Adrenal gland (tissue), 12 donors: Measurements from ENCODE around the gene SLC5A4. TPM values are rescaled to one million over a fixed set of nuclear protein-coding genes. Genes with fewer than 3 reads are reported as not detected.

ENCODE experiments used
- DNase-seq, 7 donors: peaks; one replicate each; pipeline ENCODE4 v3.0.0-alpha.2; 2019 to 2020
- H3K27ac ChIP-seq, 5 donors: fragments of 200-600 bp; sonication (generic) in 4 of 5; 1 replicate in 3 of 5; 2 replicates in 2 of 5; pipeline versions ENCODE4 v1.5.1 to v1.8.0; 2016 to 2020; ENCODE audit warnings: mild to moderate bottlenecking in 1 of 5
- H3K27me3 ChIP-seq: fragments of 200-600 bp; 2 replicates; pipeline ENCODE4 v1.8.0; 2021
- H3K36me3 ChIP-seq, 2 donors: fragments of 200-600 bp; replicated peaks in 1 of 2; 1 replicate in 1 of 2; 2 replicates in 1 of 2; pipeline versions ENCODE4 v1.5.1 to v1.8.0; 2018 to 2022
- H3K4me1 ChIP-seq, 2 donors: fragments of 200-600 bp; replicated peaks in 1 of 2; 1 replicate in 1 of 2; 2 replicates in 1 of 2; pipeline versions ENCODE4 v1.5.1 to v1.8.0; 2018 to 2021
- H3K4me3 ChIP-seq, 4 donors: fragments of 200-600 bp; sonication (generic) in 3 of 4; one replicate each; pipeline ENCODE4 v1.5.1; 2016 to 2018
- H3K9me3 ChIP-seq, 3 donors: fragments of 200-600 bp; sonication (generic) in 1 of 3; replicated peaks in 1 of 3; 1 replicate in 2 of 3; 2 replicates in 1 of 3; pipeline versions ENCODE4 v1.5.1 to v1.8.0; 2016 to 2021
- CTCF ChIP-seq, 6 experiments: fragments of 450-650 bp in 4 of 6; fragments of 200-600 bp in 2 of 6; sonication (generic) in 1 of 6; IDR thresholded peaks; 1 replicate in 5 of 6; 2 replicates in 1 of 6; pipeline versions ENCODE4 v1.5.1 to v1.8.0; 2016 to 2021; ENCODE audit warnings: antibody characterized with exemption in 6 of 6, mild to moderate bottlenecking in 2 of 6, moderate library complexity in 1 of 6
- POLR2A ChIP-seq, 2 donors: fragments of 450-650 bp; IDR thresholded peaks; one replicate each; pipeline ENCODE4 v1.6.1; 2017; ENCODE audit warnings: antibody characterized with exemption in 2 of 2, mild to moderate bottlenecking in 2 of 2, moderate library complexity in 1 of 2
- WGBS, 4 donors: extraction: QIAGEN DNeasy Blood & Tissue Kit in 2 of 4; methylation state at CpG; one replicate each; pipeline versions ENCODE4 v1.1.5 to v1.1.7; 2013 to 2017; 5-methylcytosine and 5-hydroxymethylcytosine counted together
- intact Hi-C, 2 donors: fragments of 100-400 bp; cut with DNase I; formaldehyde crosslinking; loops; one replicate each; pipeline versions ENCODE4 v1.14.1 to v1.15.0; 2022 to 2023
- polyA plus RNA-seq, 3 donors: library from polyadenylated mRNA; stranded (reverse); fragments of 200-250 nt in 2 of 3; fragments of 350-450 nt in 1 of 3; fragmentation: Illumina TruSeq in 1 of 3; extraction: RNeasy Lipid Tissue Mini Kit (QIAGEN cat#74804) in 1 of 3; gene quantifications; one replicate each; pipeline ENCODE4 v1.2.3, GENCODE V29; 2013 to 2014
- total RNA-seq, 9 donors: library from RNA; depleted of rRNA in 4 of 9; stranded (reverse); fragments of >200 nt in 4 of 9; fragments of 120-200 nt in 1 of 9; fragmentation: NEBNext Ultra II Directional in 1 of 9; extraction: Animal tissue kit (Norgen Biotek cat#: 25700) in 1 of 9; gene quantifications; one replicate each; pipeline versions ENCODE4 v1.1.0 to v1.2.4, GENCODE V29; 2013 to 2023
- donor health status: healthy with polysubstance abuse.
- donor health status: Bipolar disorder and iron deficiency.
- donor health status: DM: yes; HTN: yes; CAD: no.
- donor health status: DM: no; HTN: no; CAD: no.
- donor health status: DM: no; HTN: no; CAD: no.
- donor health status: DM: yes; HTN: yes; CAD: no.

The SLC5A4 gene
- total and polyA plus RNA-seq, 12 donors = 0.07 to 0.70 (median 0.33) TPM; not detected in 1

GRCh38 chr22:32233091-32233490 is 22.1 kb downstream of the SLC5A4 start:
- no peak for TF ChIP-seq CTCF (IDR thresholded peaks at IDR 0.05)
- TF ChIP-seq POLR2A (IDR thresholded peaks at IDR 0.05) = no peak
- WGBS, 4 donors = 69 to 81% (median 76%) methylated on average over 5 of the region's 5 CpGs
- Histone ChIP-seq H3K27me3 (no peaks in the 10 kb centered on the region), H3K27ac (no peak overlapping the region), H3K4me1 (no peaks in the 10 kb centered on the region), H3K9me3 (no peaks in the 10 kb centered on the region), H3K4me3 (no peak overlapping the region), H3K36me3 (no peaks in the 10 kb centered on the region)
- intact Hi-C loops = no loop called here
- no peak for DNase-seq

DNA sequence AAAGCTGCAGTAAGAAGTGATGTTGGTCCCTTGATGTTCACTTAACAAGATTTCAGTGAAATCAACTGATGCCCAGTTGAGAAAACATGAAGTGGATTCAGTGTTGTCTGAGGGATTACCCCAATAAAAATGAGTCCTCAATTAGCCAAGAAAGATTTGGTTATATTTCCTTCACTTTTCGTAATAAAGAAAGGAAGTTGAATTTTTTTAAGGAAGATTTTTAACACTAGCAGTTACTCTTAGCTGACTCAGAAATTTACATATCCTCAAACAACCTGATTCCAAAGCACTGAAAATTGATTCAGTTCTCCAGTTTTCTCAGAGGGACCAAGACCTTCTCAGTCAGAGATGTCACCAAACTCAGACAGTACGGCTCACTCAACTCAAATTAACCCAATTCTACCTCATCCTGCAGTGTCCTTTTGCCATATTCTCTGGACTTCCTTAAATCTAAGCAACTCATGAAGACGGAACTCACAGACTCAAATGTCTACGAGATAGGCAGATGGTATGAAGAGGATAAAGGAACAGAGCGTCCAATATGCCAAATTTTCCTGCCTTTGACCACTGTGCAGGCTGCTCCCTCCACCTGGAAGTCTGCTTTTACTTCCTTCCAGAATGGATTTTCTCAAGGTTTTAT is 22.8 kb downstream of the SLC5A4 start:
- no peaks in the 10 kb centered on the region for H3K4me1 ChIP-seq
- H3K9me3 ChIP-seq = no peaks in the 10 kb centered on the region
- no peak for DNase-seq
- 54 to 59% (median 58%) methylated on average over 5 of the region's 5 CpGs for WGBS, 4 donors
- no peak overlapping the region for H3K4me3 ChIP-seq
- peaks cover 2% of the 10 kb centered on the region for H3K27me3 ChIP-seq
- no peak for TF ChIP-seq CTCF (IDR thresholded peaks at IDR 0.05)
- no peak for TF ChIP-seq POLR2A (IDR thresholded peaks at IDR 0.05)
- no peak overlapping the region for H3K27ac ChIP-seq
- intact Hi-C loops = no loop called here
- H3K36me3 ChIP-seq = no peaks in the 10 kb centered on the region

DNA sequence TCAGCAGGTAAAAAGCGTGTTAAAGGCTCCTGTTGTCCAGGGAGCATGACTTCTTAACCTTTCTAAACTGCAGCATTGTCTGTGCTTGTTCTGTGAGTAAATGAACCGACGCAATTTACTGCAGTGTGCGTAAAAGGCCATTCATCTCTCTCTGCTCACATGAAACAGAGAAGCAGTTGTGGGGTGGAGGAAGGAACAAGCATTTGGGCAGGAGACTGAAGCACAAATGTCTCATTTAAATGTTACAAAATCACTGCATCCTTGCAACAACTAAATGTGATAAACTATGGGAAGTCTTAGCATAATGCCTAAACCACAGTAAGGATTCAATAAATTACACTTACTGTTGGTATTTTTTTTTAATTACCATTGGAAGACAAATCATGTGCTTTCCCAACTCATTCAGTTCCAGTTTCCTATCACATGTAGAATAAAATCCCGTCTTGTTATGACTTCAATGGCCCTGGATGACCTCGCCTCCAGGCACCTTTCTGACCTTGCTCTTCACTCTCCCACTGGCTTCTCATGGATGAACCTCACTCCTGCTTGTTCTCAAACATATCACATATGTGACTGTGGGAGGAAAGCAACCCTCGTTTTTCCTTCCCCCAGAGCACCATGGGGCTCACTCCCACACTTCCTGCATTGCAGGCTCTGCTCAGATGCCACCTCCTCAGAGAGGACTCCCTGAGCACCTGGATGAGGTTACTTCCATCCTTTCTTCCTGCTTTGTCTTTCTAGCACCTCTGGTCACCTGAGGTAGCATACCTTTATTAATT is 28.6 kb downstream of the SLC5A4 start:
- no peaks in the 10 kb centered on the region for H3K36me3 ChIP-seq
- WGBS, 4 donors = 44 to 55% (median 45%) methylated on average over 7 of the region's 7 CpGs
- H3K4me3 ChIP-seq = no peak overlapping the region
- DNase-seq = no peak
- no peaks in the 10 kb centered on the region for H3K4me1 ChIP-seq
- H3K27ac ChIP-seq = no peak overlapping the region
- intact Hi-C loops = no loop called here
- peaks cover 2% of the 10 kb centered on the region for H3K27me3 ChIP-seq
- TF ChIP-seq POLR2A (IDR thresholded peaks at IDR 0.05) (no peak), CTCF (IDR thresholded peaks at IDR 0.05) (no peak)
- H3K9me3 ChIP-seq = no peaks in the 10 kb centered on the region

DNA sequence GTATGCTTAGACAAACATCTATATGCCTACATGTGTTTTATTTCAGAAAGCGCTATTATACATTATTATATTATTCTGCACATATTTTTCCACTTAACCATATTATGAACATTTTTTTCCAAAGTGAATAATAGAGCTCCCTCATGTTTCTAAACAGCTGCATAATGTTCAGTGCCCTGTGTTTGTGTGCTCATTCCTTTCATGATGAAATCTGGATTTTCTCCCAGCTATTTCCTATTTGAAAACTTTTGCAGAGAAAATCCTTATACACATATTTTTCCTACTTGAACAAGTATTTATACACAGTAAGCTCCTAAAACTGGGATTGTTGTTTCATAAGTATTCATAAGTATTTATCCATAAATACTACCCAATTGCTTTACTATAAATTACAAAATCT is 32.2 kb downstream of the SLC5A4 start:
- 76 to 87% (median 82%) methylated on average over 1 of the region's 1 CpG for WGBS, 4 donors
- no peak for TF ChIP-seq CTCF (IDR thresholded peaks at IDR 0.05)
- no peak for TF ChIP-seq POLR2A (IDR thresholded peaks at IDR 0.05)

More for the DNA sequence above, 32.2 kb downstream of the SLC5A4 start:
- Histone ChIP-seq H3K36me3 (no peaks in the 10 kb centered on the region), H3K27ac (no peak overlapping the region), H3K27me3 (peaks cover 2% of the 10 kb centered on the region), H3K4me1 (no peaks in the 10 kb centered on the region), H3K9me3 (no peaks in the 10 kb centered on the region), H3K4me3 (no peak overlapping the region)
- no peak for DNase-seq
- intact Hi-C loops = no loop called here
